HG03066 (cell line): ENCODE measurements around the gene ZBTB17.
"Not testable (repeated sequence)": the region's sequence is repeated elsewhere in the genome, so short reads cannot be mapped to it uniquely, and the experiment has no call there.

Source experiments
- ATAC-seq: cut with Tn5 transposase; IDR thresholded peaks from one replicate; pipeline ENCODE4 v1.9.1; 2021; ENCODE audit warnings: low read depth; ENCODE audit not compliant: unreplicated experiment

ZBTB17 gene

GRCh38 chr1:15913607-15914006 lies 62.3 kb downstream of the ZBTB17 start:
- not testable (repeated sequence) for ATAC-seq

GRCh38 chr1:15911927-15912326 lies 64.0 kb downstream of the ZBTB17 start:
- ATAC-seq: no peak

GRCh38 chr1:15911141-15911540 lies 64.8 kb downstream of the ZBTB17 start:
- no peak for ATAC-seq

- no peak for ATAC-seq
Measured at GRCh38 chr1:15908597-15908996, 67.3 kb downstream of the ZBTB17 start.

GRCh38 chr1:15902882-15903281 lies 73.0 kb downstream of the ZBTB17 start:
- no peak for ATAC-seq

GRCh38 chr1:15900662-15901279 lies 75.1 kb downstream of the ZBTB17 start:
- ATAC-seq: no peak

GRCh38 chr1:15899266-15899665 lies 76.6 kb downstream of the ZBTB17 start:
- ATAC-seq: no peak

- not testable (repeated sequence) for ATAC-seq
Measured at GRCh38 chr1:15896841-15897610, 78.9 kb downstream of the ZBTB17 start.

- ATAC-seq: no peak
Measured at GRCh38 chr1:15895233-15895632, 80.7 kb downstream of the ZBTB17 start.

GRCh38 chr1:15892857-15893599 lies 82.9 kb downstream of the ZBTB17 start:
- ATAC-seq: not testable (repeated sequence)
